LNCaP clone FGC (cell line): ENCODE results near the gene NOL3.

Source experiments
- DNase-seq: peaks from one replicate; pipeline ENCODE4 v3.0.0-alpha.2; 2011; ENCODE audit warnings: low read depth
- H3K4me3 ChIP-seq: 2 replicates; pipeline ENCODE4 v1.5.1; 2011; ENCODE audit warnings: mild to moderate bottlenecking, low read depth, low read length, control low read depth
- CTCF ChIP-seq: IDR thresholded peaks from 2 replicates; pipeline ENCODE4 v1.5.1; 2012; ENCODE audit warnings: mild to moderate bottlenecking; ENCODE audit not compliant: control insufficient read depth, insufficient read depth; ENCODE audit errors: extremely low read depth

NOL3 gene

GRCh38 chr16:67190448-67191399 is 20.4 kb downstream of the NOL3 start:
- no peak for DNase-seq
- TF ChIP-seq CTCF = no peak
- no peak overlapping the region for H3K4me3 ChIP-seq

GRCh38 chr16:67191411-67191994 is 21.2 kb downstream of the NOL3 start:
- no peak for DNase-seq
- peak overlapping the region; percentile 95 for H3K4me3 ChIP-seq
- TF ChIP-seq CTCF = no peak

GRCh38 chr16:67191995-67192681 is 21.8 kb downstream of the NOL3 start, which contains the start of gene E2F4:
E2F4 (plus strand) TSS chr16:67192155; CDS start chr16:67192228, 73 bp downstream.
- peak within 1 kb of the TSS; percentile 95 for H3K4me3 ChIP-seq
- no peak for TF ChIP-seq CTCF
- peak; percentile 77 for DNase-seq

GRCh38 chr16:67192781-67193361 is 22.5 kb downstream of the NOL3 start:
- no peak for DNase-seq
- no peak for TF ChIP-seq CTCF
- peak overlapping the region; percentile 95 for H3K4me3 ChIP-seq

GRCh38 chr16:67193536-67193935 is 23.2 kb downstream of the NOL3 start:
- peak overlapping the region; percentile 95 for H3K4me3 ChIP-seq
- DNase-seq = no peak
- TF ChIP-seq CTCF = no peak

- DNase-seq = no peak
- H3K4me3 ChIP-seq = no peak overlapping the region
- TF ChIP-seq CTCF = no peak
Measured at GRCh38 chr16:67194260-67194659, 23.9 kb downstream of the NOL3 start.
